OCI-LY1 (cell line): ENCODE measurements around the gene DNAH14.

Experiments
- EZH2 ChIP-seq: fragments of 200-600 bp; sonication (generic), shearing (Covaris generic); IDR thresholded peaks from 2 replicates; pipeline ENCODE4 v1.8.0; 2017; ENCODE audit warnings: borderline replicate concordance, mixed run types, mild to moderate bottlenecking, antibody characterized with exemption, low read length, moderate library complexity, mixed read lengths
- TF ChIP-seq, protein P1 (sequence below): fragments of 200-600 bp; sonication (generic), shearing (Covaris generic); IDR thresholded peaks from 2 replicates; pipeline ENCODE4 v1.5.1; 2017; ENCODE audit warnings: mild to moderate bottlenecking, antibody characterized with exemption, low read length, moderate library complexity, mixed read lengths

DNA sequence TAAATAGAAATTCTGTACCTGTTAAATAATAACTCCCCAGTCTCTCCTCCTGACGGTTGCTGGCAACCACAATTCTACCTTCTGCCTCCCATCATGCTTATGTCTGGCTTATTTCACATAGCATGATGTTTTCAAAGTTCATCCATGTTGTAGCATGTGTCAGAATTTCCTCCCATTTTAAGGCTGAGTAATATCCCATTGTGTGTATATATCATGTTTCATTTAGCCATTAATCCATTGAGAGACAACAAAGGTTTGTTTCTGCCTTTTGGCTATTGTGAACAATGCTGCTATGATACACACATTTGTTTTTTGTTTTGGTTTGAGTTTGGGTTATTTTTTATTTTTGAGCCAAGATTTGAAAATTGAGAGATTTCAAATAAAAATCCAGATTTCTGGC, 426.4 kb downstream of the DNAH14 start:
- no peak for TF ChIP-seq EZH2
- TF ChIP-seq, protein P1, sequence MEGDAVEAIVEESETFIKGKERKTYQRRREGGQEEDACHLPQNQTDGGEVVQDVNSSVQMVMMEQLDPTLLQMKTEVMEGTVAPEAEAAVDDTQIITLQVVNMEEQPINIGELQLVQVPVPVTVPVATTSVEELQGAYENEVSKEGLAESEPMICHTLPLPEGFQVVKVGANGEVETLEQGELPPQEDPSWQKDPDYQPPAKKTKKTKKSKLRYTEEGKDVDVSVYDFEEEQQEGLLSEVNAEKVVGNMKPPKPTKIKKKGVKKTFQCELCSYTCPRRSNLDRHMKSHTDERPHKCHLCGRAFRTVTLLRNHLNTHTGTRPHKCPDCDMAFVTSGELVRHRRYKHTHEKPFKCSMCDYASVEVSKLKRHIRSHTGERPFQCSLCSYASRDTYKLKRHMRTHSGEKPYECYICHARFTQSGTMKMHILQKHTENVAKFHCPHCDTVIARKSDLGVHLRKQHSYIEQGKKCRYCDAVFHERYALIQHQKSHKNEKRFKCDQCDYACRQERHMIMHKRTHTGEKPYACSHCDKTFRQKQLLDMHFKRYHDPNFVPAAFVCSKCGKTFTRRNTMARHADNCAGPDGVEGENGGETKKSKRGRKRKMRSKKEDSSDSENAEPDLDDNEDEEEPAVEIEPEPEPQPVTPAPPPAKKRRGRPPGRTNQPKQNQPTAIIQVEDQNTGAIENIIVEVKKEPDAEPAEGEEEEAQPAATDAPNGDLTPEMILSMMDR = no peak
